SK-N-SH treated with all-trans-retinoic acid at 6 μM for 48 hours (cell line): ENCODE data around the gene SNCB.

Experiments used
- ARNTL ChIP-seq: fragments of 450-650 bp; formaldehyde crosslinking; IDR thresholded peaks from 2 replicates; pipeline ENCODE4 v1.5.0; 2020; ENCODE audit warnings: low read depth, mild to moderate bottlenecking, moderate library complexity, borderline replicate concordance
- BACH2 ChIP-seq: fragments of 250-450 bp; sonication (Bioruptor Pico); IDR thresholded peaks from 2 replicates; pipeline ENCODE4 v1.9.0; 2021; ENCODE audit warnings: mild to moderate bottlenecking, borderline replicate concordance
- CSDC2 ChIP-seq: fragments of 250-450 bp; sonication (Bioruptor Pico); IDR thresholded peaks from 2 replicates; pipeline ENCODE4 v1.5.0; 2020; ENCODE audit warnings: mild to moderate bottlenecking, moderate library complexity
- ESRRG ChIP-seq: fragments of 250-450 bp; sonication (Bioruptor Pico); IDR thresholded peaks from 2 replicates; pipeline ENCODE4 v1.6.1; 2021; ENCODE audit warnings: mild to moderate bottlenecking
- ISL1 ChIP-seq: fragments of 250-450 bp; sonication (Bioruptor Pico); IDR thresholded peaks from 2 replicates; pipeline ENCODE4 v2.1.2; 2022; ENCODE audit warnings: mild to moderate bottlenecking, moderate library complexity
- OSR1 ChIP-seq: fragments of 250-450 bp; sonication (Bioruptor Pico); IDR thresholded peaks from 2 replicates; pipeline ENCODE4 v1.8.0; 2022; ENCODE audit warnings: moderate library complexity, mild to moderate bottlenecking, inconsistent platforms
- PPARA ChIP-seq: fragments of 250-450 bp; sonication (Bioruptor Pico); IDR thresholded peaks from 2 replicates; pipeline ENCODE4 v1.5.0; 2020; ENCODE audit warnings: mild to moderate bottlenecking, borderline replicate concordance
- SNAI2 ChIP-seq: fragments of 250-450 bp; sonication (Bioruptor Pico); IDR thresholded peaks from 2 replicates; pipeline ENCODE4 v1.5.0; 2020; ENCODE audit warnings: mild to moderate bottlenecking, moderate library complexity
- TOX ChIP-seq: fragments of 250-450 bp; sonication (Bioruptor Pico); IDR thresholded peaks from 2 replicates; pipeline ENCODE4 v1.8.0; 2021; ENCODE audit warnings: mild to moderate bottlenecking, moderate library complexity, borderline replicate concordance
- ZC3H10 ChIP-seq: fragments of 250-450 bp; sonication (Bioruptor Pico); IDR thresholded peaks from 2 replicates; pipeline ENCODE4 v1.5.1; 2021; ENCODE audit warnings: mild to moderate bottlenecking, moderate library complexity
- ZFP30 ChIP-seq: fragments of 450-650 bp; formaldehyde crosslinking; IDR thresholded peaks from 2 replicates; pipeline ENCODE4 v1.5.0; 2022; ENCODE audit warnings: mild to moderate bottlenecking, moderate library complexity
- ZNF70 ChIP-seq: fragments of 450-650 bp; formaldehyde crosslinking; IDR thresholded peaks from 2 replicates; pipeline ENCODE4 v1.5.0; 2020; ENCODE audit warnings: mild to moderate bottlenecking, moderate library complexity
- TF ChIP-seq, protein P1 (sequence below): fragments of 250-450 bp; sonication (Bioruptor Pico); IDR thresholded peaks from 2 replicates; pipeline ENCODE4 v1.8.0; 2020; ENCODE audit warnings: mild to moderate bottlenecking, moderate library complexity, borderline replicate concordance
- TF ChIP-seq, protein P2 (sequence below): fragments of 250-450 bp; sonication (Bioruptor Pico); IDR thresholded peaks from 2 replicates; pipeline ENCODE4 v1.5.1; 2021; ENCODE audit warnings: mild to moderate bottlenecking, moderate library complexity

DNA sequence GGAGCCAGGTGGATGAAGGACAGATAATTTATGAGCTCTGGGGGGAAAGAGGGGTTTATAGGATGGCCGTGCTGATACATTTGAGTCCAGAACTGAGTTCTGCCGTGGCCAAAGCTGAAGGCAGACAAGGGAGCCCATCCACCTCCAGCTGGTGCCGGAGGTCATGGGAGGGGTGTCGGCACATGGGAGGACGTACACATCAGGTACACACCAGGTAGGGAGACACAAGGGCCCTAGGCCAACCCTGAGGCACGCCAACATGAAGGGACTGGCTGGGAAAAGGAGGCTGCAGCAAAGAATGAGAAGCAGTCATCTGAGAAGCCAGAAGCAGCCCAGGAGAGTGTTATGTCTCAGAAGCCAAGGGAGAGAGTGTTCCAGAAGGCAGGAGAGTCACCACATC, 18.3 kb downstream of the SNCB start:
- TF ChIP-seq BACH2, result no peak
- no peak for TF ChIP-seq TOX (CRISPR knock-in tag)
- TF ChIP-seq, protein P1, sequence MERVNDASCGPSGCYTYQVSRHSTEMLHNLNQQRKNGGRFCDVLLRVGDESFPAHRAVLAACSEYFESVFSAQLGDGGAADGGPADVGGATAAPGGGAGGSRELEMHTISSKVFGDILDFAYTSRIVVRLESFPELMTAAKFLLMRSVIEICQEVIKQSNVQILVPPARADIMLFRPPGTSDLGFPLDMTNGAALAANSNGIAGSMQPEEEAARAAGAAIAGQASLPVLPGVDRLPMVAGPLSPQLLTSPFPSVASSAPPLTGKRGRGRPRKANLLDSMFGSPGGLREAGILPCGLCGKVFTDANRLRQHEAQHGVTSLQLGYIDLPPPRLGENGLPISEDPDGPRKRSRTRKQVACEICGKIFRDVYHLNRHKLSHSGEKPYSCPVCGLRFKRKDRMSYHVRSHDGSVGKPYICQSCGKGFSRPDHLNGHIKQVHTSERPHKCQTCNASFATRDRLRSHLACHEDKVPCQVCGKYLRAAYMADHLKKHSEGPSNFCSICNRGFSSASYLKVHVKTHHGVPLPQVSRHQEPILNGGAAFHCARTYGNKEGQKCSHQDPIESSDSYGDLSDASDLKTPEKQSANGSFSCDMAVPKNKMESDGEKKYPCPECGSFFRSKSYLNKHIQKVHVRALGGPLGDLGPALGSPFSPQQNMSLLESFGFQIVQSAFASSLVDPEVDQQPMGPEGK (CRISPR knock-in tag), result no peak
- no peak for TF ChIP-seq PPARA
- no peak for TF ChIP-seq OSR1 (CRISPR knock-in tag)
- no peak for TF ChIP-seq ZFP30
- no peak for TF ChIP-seq ZC3H10 (CRISPR knock-in tag)
- TF ChIP-seq, protein P2, sequence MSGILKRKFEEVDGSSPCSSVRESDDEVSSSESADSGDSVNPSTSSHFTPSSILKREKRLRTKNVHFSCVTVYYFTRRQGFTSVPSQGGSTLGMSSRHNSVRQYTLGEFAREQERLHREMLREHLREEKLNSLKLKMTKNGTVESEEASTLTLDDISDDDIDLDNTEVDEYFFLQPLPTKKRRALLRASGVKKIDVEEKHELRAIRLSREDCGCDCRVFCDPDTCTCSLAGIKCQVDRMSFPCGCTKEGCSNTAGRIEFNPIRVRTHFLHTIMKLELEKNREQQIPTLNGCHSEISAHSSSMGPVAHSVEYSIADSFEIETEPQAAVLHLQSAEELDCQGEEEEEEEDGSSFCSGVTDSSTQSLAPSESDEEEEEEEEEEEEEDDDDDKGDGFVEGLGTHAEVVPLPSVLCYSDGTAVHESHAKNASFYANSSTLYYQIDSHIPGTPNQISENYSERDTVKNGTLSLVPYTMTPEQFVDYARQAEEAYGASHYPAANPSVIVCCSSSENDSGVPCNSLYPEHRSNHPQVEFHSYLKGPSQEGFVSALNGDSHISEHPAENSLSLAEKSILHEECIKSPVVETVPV (CRISPR knock-in tag), result no peak
- TF ChIP-seq ISL1, result no peak
- TF ChIP-seq CSDC2 (CRISPR knock-in tag), result no peak
- no peak for TF ChIP-seq ESRRG (CRISPR knock-in tag)
- no peak for TF ChIP-seq SNAI2 (CRISPR knock-in tag)
- TF ChIP-seq ZNF70 (CRISPR knock-in tag), result no peak
- TF ChIP-seq ARNTL (CRISPR knock-in tag), result no peak
